Keratinocyte (primary cell): ENCODE results near the gene CBR3. TPM values are rescaled to one million over a fixed set of nuclear protein-coding genes. Genes with fewer than 3 reads are reported as not detected.

Source experiments
- DNase-seq: peaks from one replicate; pipeline ENCODE4 v3.0.0-alpha.2; 2011; ENCODE audit warnings: low read depth, missing footprints, low spot score
- FAIRE-seq: peaks from 2 replicates; lab custom pipeline; 2011; peaks lifted over from hg19 to GRCh38; lab: Jason Lieb, UNC
- H2AFZ ChIP-seq: 2 replicates; pipeline ENCODE4 v1.6.0; 2012; ENCODE audit warnings: low read length, control low read depth, inconsistent platforms; ENCODE audit not compliant: control insufficient read depth
- H3K27ac ChIP-seq: 2 replicates; pipeline ENCODE4 v1.5.1; 2011; ENCODE audit warnings: low read length; ENCODE audit not compliant: control insufficient read depth, insufficient read depth
- H3K27me3 ChIP-seq: 3 replicates; pipeline ENCODE4 v1.6.0; 2011; ENCODE audit warnings: low read length; ENCODE audit not compliant: control insufficient read depth, insufficient read depth; ENCODE audit errors: extremely low read depth
- H3K36me3 ChIP-seq, 2 experiments: 2 replicates in 1 of 2; 3 replicates in 1 of 2; pipeline ENCODE4 v1.5.1; 2011; ENCODE audit warnings: low read length in 2 of 2, mild to moderate bottlenecking in 1 of 2; ENCODE audit not compliant: control insufficient read depth in 2 of 2, insufficient read depth in 2 of 2; ENCODE audit errors: extremely low read depth in 1 of 2
- H3K4me1 ChIP-seq: 3 replicates; pipeline ENCODE4 v1.5.1; 2011; ENCODE audit warnings: low read length; ENCODE audit not compliant: control insufficient read depth, insufficient read depth; ENCODE audit errors: extremely low read depth
- H3K4me2 ChIP-seq: 3 replicates; pipeline ENCODE4 v1.6.0; 2011; ENCODE audit warnings: low read depth, low read length; ENCODE audit not compliant: control insufficient read depth, insufficient read depth; ENCODE audit errors: extremely low read depth
- H3K4me3 ChIP-seq, 3 experiments: fragments of 200-600 bp in 1 of 3; sonication (generic) in 1 of 3; 2 replicates in 2 of 3; 3 replicates in 1 of 3; pipeline ENCODE4 v1.5.1; 2011 to 2016; ENCODE audit warnings: low read length in 3 of 3, mild to moderate bottlenecking in 3 of 3, control low read depth in 2 of 3, inconsistent platforms in 1 of 3, low read depth in 1 of 3, mixed read lengths in 1 of 3, mixed run types in 1 of 3, moderate library complexity in 1 of 3; ENCODE audit not compliant: control insufficient read depth in 2 of 3, insufficient read depth in 2 of 3; ENCODE audit errors: extremely low read depth in 1 of 3
- H3K79me2 ChIP-seq: 2 replicates; pipeline ENCODE4 v1.6.0; 2012; ENCODE audit warnings: low read length; ENCODE audit not compliant: control insufficient read depth, insufficient read depth
- H3K9ac ChIP-seq: 3 replicates; pipeline ENCODE4 v1.6.0; 2011; ENCODE audit warnings: low read length; ENCODE audit not compliant: control insufficient read depth, insufficient read depth; ENCODE audit errors: extremely low read depth
- H3K9me1 ChIP-seq: 3 replicates; pipeline ENCODE4 v1.6.0; 2011; ENCODE audit warnings: low read length; ENCODE audit not compliant: control insufficient read depth, insufficient read depth; ENCODE audit errors: extremely low read depth
- H3K9me3 ChIP-seq: 2 replicates; pipeline ENCODE4 v1.5.1; 2012; ENCODE audit warnings: low read depth, low read length; ENCODE audit not compliant: control insufficient read depth
- H4K20me1 ChIP-seq: 3 replicates; pipeline ENCODE4 v1.6.0; 2011; ENCODE audit warnings: low read length; ENCODE audit not compliant: control insufficient read depth, insufficient read depth; ENCODE audit errors: extremely low read depth
- EZH2 ChIP-seq: IDR thresholded peaks from one replicate; pipeline ENCODE4 v1.6.1; 2012; ENCODE audit warnings: inconsistent platforms, mild to moderate bottlenecking, low read length, moderate library complexity
- dilution Hi-C: fragments of 300-500 bp; cut with MboI; formaldehyde crosslinking; loops from one replicate; pipeline ENCODE4 v1.7.0; 2020; ENCODE audit warnings: low sequenced_read_pairs; ENCODE audit not compliant: extremely low pct_ligation_motif_present
- polyA plus RNA-seq, 5 experiments: library from polyadenylated mRNA; depleted of rRNA in 3 of 5; stranded (reverse) in 3 of 5; stranded (forward) in 1 of 5; unstranded in 1 of 5; fragments of >200 nt; gene quantifications; 1 replicate in 1 of 5; 2 replicates in 3 of 5; 3 replicates in 1 of 5; pipeline versions ENCODE4 v1.2.1 to v1.2.3, GENCODE V29; 2011 to 2012; ENCODE audit warnings: missing spikeins in 2 of 5, low read depth in 1 of 5, low replicate concordance in 1 of 5
- TF ChIP-seq, protein P1 (sequence below), 3 experiments: IDR thresholded peaks in 1 of 3; conservative IDR thresholded peaks in 1 of 3; optimal IDR thresholded peaks in 1 of 3; 2 replicates in 2 of 3; 3 replicates in 1 of 3; pipeline versions ENCODE3 to v1.5.1; 2011; ENCODE audit warnings: low read length in 3 of 3, mild to moderate bottlenecking in 3 of 3, moderate library complexity in 2 of 3, control low read depth in 1 of 3, inconsistent platforms in 1 of 3; ENCODE audit not compliant: insufficient read depth in 2 of 3; ENCODE audit errors: extremely low read depth in 1 of 3

The CBR3 gene
- polyA plus RNA-seq, 1 donor (not counting 4 experiments of a cell fraction or from before 2014, with no cell fraction given) = 1.3 TPM

DNA sequence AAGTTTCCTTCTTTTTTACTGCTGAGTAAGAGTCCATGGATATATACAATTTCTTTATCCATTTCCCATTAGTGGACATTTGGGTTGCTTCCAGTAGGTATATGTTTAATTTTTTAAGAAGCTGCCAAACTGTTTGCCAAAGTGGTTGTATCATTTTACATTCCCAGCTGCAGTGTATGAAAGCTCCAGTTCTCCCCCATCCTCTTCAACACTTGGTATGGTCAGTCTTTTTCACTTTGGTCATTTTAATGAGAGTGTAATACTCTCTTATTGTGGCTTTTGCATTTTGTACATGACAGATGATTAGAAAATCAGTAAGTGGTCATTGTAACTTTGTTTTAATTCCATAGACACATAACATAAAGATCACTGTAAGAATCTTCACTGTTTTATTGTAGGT lies 44.3 kb downstream of the CBR3 start:
- no peaks in the 10 kb centered on the region for H3K9me1 ChIP-seq
- H3K9ac ChIP-seq = no peak overlapping the region
- dilution Hi-C loops = no loop called here
- H3K4me1 ChIP-seq = no peaks in the 10 kb centered on the region
- no peaks in the 10 kb centered on the region for H3K79me2 ChIP-seq
- TF ChIP-seq EZH2 = no peak
- TF ChIP-seq, protein P1, sequence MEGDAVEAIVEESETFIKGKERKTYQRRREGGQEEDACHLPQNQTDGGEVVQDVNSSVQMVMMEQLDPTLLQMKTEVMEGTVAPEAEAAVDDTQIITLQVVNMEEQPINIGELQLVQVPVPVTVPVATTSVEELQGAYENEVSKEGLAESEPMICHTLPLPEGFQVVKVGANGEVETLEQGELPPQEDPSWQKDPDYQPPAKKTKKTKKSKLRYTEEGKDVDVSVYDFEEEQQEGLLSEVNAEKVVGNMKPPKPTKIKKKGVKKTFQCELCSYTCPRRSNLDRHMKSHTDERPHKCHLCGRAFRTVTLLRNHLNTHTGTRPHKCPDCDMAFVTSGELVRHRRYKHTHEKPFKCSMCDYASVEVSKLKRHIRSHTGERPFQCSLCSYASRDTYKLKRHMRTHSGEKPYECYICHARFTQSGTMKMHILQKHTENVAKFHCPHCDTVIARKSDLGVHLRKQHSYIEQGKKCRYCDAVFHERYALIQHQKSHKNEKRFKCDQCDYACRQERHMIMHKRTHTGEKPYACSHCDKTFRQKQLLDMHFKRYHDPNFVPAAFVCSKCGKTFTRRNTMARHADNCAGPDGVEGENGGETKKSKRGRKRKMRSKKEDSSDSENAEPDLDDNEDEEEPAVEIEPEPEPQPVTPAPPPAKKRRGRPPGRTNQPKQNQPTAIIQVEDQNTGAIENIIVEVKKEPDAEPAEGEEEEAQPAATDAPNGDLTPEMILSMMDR (optimal IDR thresholded peaks at IDR 0.05 in 1 of 3, IDR thresholded peaks at IDR 0.05 in 1 of 3, conservative IDR thresholded peaks at IDR 0.05 in 1 of 3; ENCODE audit: extremely low read depth in 1 of 3, insufficient read depth in 2 of 3, low read length in 3 of 3) = no peak
- H3K9me3 ChIP-seq = no peaks in the 10 kb centered on the region
- no peak overlapping the region for H3K4me2 ChIP-seq
- no peak overlapping the region for H3K4me3 ChIP-seq
- no peak for DNase-seq
- H2AFZ ChIP-seq = no peak overlapping the region
- peak; percentile 26 for FAIRE-seq
- no peaks in the 10 kb centered on the region for H3K27me3 ChIP-seq
- no peaks in the 10 kb centered on the region for H3K36me3 ChIP-seq
- no peaks in the 10 kb centered on the region for H4K20me1 ChIP-seq
- no peak overlapping the region for H3K27ac ChIP-seq

DNA sequence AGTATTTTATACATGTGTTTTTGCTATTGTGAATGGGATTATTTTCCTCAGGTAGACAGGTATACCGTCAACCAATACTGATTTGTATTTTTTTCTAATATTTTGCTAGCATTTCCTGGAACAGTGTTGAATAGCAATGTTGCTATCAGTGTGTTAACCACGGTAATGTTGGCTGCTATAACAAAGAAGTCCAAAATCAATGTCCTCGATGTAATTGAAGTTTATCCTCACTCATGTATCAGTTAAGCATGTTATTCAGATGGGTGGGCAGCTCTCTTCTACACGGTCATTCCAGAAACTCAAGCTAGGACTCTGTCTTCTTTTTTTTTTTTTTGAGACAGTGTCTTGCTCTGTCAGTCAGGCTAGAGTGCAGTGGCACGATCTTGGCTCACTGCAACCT lies 46.1 kb downstream of the CBR3 start:
- H3K9me1 ChIP-seq = no peaks in the 10 kb centered on the region
- H3K4me1 ChIP-seq = no peaks in the 10 kb centered on the region
- H3K36me3 ChIP-seq = no peaks in the 10 kb centered on the region
- no peak overlapping the region for H3K4me3 ChIP-seq
- H3K79me2 ChIP-seq = no peaks in the 10 kb centered on the region
- DNase-seq (no peak), FAIRE-seq (no peak)
- H4K20me1 ChIP-seq = no peaks in the 10 kb centered on the region
- no peaks in the 10 kb centered on the region for H3K9me3 ChIP-seq
- dilution Hi-C loops = no loop called here
- H2AFZ ChIP-seq = no peak overlapping the region
- no peaks in the 10 kb centered on the region for H3K27me3 ChIP-seq
- no peak overlapping the region for H3K27ac ChIP-seq
- no peak overlapping the region for H3K9ac ChIP-seq
- no peak overlapping the region for H3K4me2 ChIP-seq
- TF ChIP-seq EZH2 = no peak
- TF ChIP-seq, protein P1 (optimal IDR thresholded peaks at IDR 0.05 in 1 of 3, IDR thresholded peaks at IDR 0.05 in 1 of 3, conservative IDR thresholded peaks at IDR 0.05 in 1 of 3; ENCODE audit: extremely low read depth in 1 of 3, insufficient read depth in 2 of 3, low read length in 3 of 3) = no peak
